IPS-18c (cell line): Measurements from ENCODE around the gene NHERF1.
A peak's percentile ranks its signal among the peaks of the same experiment; 100 is the strongest.

Experiments
- H3K4me3 ChIP-seq: 2 replicates; pipeline ENCODE4 v1.7.0; 2013; ENCODE audit warnings: low read depth, mild to moderate bottlenecking, low read length, moderate library complexity; ENCODE audit not compliant: insufficient read depth
- H3K9me3 ChIP-seq: one replicate; pipeline ENCODE4 v1.6.1; 2013; ENCODE audit warnings: mild to moderate bottlenecking, low read length, moderate library complexity; ENCODE audit not compliant: control insufficient read depth, insufficient read depth

Gene NHERF1

DNA sequence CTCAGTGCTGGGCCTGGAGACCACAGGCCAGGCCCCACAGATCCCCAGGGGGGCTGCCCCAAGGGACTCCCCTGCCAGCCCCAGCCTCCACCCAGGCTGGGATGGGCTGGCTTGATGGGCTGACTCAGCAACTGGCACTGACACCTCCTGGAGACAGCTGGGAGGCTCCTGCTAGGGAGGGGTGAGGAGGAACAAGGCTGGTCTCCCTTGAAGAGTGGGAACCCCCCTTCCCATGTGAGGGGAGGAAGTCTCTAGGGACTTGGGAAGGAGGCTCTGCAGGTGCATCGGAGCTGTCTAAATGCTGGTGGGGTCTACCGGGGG lies 10.4 kb downstream of the NHERF1 start:
- H3K4me3 ChIP-seq, result no peak overlapping the region
- no peaks in the 10 kb centered on the region for H3K9me3 ChIP-seq

- H3K4me3 ChIP-seq, result peak overlapping the region; percentile 20; the same call in 1 of the 2 replicates
- H3K9me3 ChIP-seq, result no peaks in the 10 kb centered on the region
Observed at GRCh38 chr17:74759243-74759801, 10.9 kb downstream of the NHERF1 start.

DNA sequence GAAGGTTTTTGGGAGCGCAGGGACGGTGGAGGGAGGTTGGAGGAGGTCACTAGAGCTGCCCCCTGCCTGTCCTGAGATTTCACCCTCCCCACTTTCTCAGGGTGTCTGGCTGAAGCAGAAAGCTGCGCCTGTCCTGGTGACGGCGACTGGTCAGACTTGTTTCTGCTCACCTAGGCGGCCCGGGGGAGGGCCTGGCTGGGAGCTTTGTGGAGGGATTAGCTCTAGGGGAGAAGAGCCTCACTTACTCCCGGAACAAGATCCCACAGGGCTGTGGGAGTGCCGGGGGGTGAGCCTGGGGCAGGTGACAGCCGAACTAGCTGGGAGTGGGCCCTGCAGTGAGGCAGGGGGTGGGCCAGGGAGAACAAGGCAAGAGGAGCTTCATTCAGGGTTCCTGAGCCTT lies 11.5 kb downstream of the NHERF1 start:
- Histone ChIP-seq H3K9me3 (no peaks in the 10 kb centered on the region), H3K4me3 (0 out of 2 replicates have a peak overlapping the region, but pooled peaks have one; percentile 20)

DNA sequence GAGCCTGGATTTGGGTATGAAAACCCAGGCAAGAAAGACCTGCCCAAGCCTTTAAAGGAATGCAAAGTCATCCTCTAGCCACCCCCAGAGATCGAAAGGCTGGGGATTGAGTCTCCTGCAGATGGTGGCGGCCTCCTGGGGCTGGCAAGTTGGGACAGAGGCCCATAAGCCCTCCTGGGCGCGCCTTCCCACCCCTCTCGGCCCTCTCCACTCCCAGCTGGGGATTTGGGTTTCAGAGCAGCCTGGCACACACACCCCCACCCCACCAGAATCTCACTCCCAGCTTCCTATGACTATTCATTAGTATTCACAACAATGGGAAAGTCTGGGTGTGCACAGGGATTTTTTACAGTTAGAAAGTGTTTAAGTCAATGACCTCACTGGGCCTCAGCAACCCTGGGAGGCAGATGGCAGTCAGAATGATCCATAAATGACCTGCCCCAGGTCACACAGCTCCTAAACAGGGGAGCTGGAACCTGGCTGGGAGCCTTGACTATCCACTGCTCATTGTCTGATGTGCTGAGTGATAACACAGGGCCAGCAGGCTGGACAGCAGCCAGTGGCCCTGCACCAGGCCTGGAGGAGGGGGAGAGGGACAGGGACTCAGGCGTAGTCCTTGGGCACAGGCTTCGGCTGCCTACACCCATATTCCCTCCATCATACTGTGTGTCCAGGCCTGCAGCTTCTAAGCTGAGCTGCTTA lies 12.1 kb downstream of the NHERF1 start:
- H3K9me3 ChIP-seq, result no peaks in the 10 kb centered on the region
- 0 out of 2 replicates have a peak overlapping the region, but pooled peaks have one; percentile 20 for H3K4me3 ChIP-seq

- H3K9me3 ChIP-seq, result no peaks in the 10 kb centered on the region
- no peak overlapping the region for H3K4me3 ChIP-seq
Observed at GRCh38 chr17:74761419-74761818, 13.0 kb downstream of the NHERF1 start.

DNA sequence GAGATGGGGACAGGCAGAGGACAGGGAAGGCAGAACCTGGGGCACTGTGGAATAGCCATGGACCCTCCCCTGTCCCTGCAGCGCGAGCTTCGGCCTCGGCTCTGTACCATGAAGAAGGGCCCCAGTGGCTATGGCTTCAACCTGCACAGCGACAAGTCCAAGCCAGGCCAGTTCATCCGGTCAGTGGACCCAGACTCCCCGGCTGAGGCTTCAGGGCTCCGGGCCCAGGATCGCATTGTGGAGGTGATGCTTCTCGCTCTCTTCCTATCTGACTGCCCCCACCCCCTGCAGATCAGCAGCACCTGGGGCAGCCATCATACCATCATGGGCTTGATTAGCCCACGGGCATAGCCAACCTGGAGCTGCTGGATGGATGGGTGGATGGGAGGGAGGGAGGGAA lies 13.5 kb downstream of the NHERF1 start:
- Histone ChIP-seq H3K9me3 (no peaks in the 10 kb centered on the region), H3K4me3 (no peak overlapping the region)

- no peak overlapping the region; the same call in 1 of the 2 replicates for H3K4me3 ChIP-seq
- peaks cover 3% of the 10 kb centered on the region for H3K9me3 ChIP-seq
Observed at GRCh38 chr17:74763565-74764387, 15.3 kb downstream of the NHERF1 start.

DNA sequence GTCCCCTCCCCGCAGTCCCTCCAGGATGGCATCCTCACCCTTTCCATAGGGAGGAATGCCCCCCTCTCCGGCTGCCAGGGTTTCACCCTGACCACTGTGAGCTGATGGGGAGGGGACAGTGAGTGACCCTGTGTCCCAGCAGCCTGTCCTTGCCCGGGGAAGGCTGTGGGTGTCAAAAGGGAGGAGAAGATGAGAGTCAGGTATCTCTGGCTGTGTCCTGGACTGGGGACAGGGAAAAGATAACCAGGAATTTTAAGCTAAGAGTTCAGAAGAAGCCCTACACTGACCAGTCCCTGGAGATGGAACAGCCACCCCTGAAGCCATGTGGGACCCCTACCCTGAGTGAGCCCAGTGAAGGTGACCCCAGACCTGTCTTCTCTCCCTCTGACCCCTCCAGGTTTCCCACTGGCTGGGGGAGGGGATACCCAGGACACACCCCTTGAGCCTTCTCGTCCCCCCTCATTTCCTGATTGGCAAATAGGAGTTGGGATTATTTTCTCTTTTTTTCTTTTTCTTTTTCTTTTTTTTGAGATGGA lies 16.4 kb downstream of the NHERF1 start:
- no peak overlapping the region for H3K4me3 ChIP-seq
- H3K9me3 ChIP-seq, result peaks cover 3% of the 10 kb centered on the region

DNA sequence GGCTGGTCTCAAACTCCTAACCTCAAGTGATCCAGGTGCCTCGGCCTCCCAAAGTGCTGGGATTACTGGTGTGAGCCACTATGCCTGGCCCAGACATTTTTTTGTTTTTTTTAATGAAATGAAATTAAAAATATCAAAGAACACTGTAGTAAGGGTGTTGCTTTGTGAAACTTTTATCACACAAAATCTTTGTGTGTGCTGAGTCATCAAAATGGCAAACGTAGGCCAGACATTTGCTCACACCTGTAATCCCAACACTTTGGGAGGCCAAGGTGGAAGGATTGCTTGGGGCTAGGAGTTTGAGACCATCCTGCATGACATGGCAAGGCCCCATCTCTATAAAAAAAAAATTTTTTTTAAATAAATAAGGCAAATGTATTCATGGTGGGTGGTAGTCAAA lies 18.0 kb downstream of the NHERF1 start:
- Histone ChIP-seq H3K4me3 (no peak overlapping the region), H3K9me3 (peaks cover 3% of the 10 kb centered on the region)

GRCh38 chr17:74767111-74767516 lies 18.7 kb downstream of the NHERF1 start:
- peaks cover 3% of the 10 kb centered on the region for H3K9me3 ChIP-seq
- no peak overlapping the region for H3K4me3 ChIP-seq

DNA sequence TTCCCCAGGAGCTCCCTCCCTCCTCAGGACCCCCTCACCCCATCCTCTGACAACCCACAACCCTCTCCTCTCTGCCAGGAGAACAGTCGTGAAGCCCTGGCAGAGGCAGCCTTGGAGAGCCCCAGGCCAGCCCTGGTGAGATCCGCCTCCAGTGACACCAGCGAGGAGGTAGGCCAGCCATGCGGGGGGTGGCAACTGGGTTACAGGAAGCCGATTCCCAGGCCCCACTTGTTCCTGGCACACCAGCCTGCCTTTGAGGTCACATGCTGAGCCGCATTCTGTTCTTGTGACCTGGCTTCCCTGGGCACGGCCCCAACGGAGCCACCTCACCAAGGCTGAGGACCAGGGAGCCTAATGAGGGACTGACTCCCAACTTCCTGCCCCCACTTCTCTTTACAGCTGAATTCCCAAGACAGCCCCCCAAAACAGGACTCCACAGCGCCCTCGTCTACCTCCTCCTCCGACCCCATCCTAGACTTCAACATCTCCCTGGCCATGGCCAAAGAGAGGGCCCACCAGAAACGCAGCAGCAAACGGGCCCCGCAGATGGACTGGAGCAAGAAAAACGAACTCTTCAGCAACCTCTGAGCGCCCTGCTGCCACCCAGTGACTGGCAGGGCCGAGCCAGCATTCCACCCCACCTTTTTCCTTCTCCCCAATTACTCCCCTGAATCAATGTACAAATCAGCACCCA lies 19.8 kb downstream of the NHERF1 start:
- Histone ChIP-seq H3K4me3 (no peak overlapping the region), H3K9me3 (peaks cover 3% of the 10 kb centered on the region)

- no peak overlapping the region for H3K4me3 ChIP-seq
- peaks cover 3% of the 10 kb centered on the region for H3K9me3 ChIP-seq
Observed at GRCh38 chr17:74768763-74769114, 20.3 kb downstream of the NHERF1 start.

DNA sequence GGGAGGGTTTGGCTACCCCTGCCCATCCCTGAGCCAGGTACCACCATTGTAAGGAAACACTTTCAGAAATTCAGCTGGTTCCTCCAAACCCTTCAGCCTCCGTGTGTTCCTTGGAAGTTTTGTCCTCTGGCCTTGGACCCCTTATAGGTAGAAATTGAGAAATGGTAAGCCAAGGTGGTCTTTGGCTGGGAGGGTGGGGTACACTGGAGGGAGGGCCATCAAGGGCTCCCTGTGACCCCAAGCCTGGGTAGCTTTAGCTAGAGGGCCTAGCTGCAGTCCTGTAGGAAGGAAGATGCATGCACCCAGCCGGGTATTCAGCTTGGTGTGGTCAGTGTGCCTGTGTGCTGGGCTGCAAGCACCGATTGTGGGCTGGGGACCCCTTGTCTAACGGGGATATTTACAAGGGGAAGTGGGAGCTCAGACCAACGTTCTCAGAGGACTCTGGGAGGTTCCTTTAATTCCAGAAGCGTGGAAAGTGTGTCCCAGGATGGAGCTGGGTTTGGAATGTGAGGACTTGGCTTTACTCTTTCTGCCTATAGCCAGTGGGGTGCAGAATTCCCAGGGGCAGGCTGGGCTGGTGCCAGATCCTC lies 20.9 kb downstream of the NHERF1 start:
- Histone ChIP-seq H3K9me3 (peaks cover 3% of the 10 kb centered on the region), H3K4me3 (no peak overlapping the region)

DNA sequence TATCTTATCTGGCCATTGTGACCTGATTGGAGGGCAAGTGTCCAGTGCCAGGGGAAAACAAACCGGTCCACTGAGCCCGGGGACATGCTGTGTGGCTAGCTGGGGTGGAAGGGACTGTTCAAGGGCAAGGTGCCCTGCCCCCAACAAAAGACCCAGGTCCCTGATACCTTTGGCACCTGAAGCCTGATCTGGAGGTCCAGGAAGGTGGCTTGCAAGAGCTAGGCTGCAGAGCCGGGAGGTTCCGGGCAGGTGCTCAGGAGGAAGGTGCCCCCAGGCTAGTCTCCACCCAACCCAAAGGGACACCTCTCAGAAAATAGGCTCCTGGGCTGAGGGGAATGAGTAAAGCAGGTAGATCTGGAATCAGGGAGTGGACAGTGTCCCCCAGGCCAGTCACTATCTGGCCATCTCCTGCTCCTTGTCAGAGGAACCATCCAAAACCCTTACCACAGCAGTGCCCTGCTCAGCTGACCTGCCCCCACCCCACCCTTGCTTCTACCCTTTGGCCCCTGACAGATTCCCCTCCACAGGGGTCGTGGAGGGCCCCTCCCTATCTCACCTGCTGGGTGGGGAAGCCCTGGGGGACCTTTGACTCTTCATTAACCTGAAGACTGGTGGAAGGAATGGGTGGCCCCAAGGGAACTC lies 21.5 kb downstream of the NHERF1 start:
- H3K9me3 ChIP-seq, result peaks cover 3% of the 10 kb centered on the region
- H3K4me3 ChIP-seq, result no peak overlapping the region

- Histone ChIP-seq H3K9me3 (peaks cover 7% of the 10 kb centered on the region), H3K4me3 (no peak overlapping the region)
Observed at GRCh38 chr17:74770498-74771318, 22.3 kb downstream of the NHERF1 start.

DNA sequence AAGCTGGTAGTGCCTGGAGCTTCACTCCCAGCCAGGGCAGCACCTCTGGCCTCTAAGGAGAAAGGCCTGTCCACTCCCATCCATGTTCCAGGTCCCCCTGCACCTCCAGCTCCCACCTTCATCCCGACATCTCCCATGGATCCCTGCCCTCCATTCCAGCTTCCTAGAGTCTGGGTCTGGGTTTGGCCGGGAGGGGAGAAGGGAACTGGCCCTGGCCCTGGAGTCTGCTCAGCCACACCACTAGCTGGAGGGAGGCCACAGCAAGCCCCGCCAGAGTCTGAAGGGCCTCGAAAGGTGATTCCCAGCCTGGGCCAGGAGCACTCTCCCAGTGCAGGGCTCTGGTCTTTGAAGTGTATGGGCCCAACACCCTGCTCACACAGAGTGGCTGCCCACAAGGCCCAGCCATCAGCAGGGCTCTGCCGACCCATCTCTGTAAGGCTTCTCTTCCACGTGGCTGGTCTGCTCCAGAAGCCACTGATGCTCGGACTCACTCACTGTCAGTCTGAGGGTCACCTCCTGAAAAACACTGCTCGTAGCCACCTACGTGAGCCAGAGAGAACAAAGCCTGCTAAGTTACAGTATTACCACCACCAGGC lies 23.0 kb downstream of the NHERF1 start:
- Histone ChIP-seq H3K4me3 (no peak overlapping the region), H3K9me3 (peaks cover 9% of the 10 kb centered on the region)
